Left kidney (tissue), 8 donors: Measurements from ENCODE around the gene FAM53B. TPM values are rescaled to one million over a fixed set of nuclear protein-coding genes. Genes with fewer than 3 reads are reported as not detected.
"Not testable (repeated sequence)": the region's sequence is repeated elsewhere in the genome, so short reads cannot be mapped to it uniquely, and the experiment has no call there.

ENCODE experiments used
- DNase-seq: peaks from one replicate; pipeline ENCODE4 v3.0.0-alpha.2; 2013
- long read RNA-seq, 8 donors: transcript quantifications; one replicate each; lab custom pipeline, GENCODE V29; 2026
- polyA plus RNA-seq: library from polyadenylated mRNA; unstranded; fragments of 120-200 nt; gene quantifications from one replicate; pipeline ENCODE4 v1.2.1, GENCODE V29; 2013; ENCODE audit not compliant: insufficient read length

Gene FAM53B
- 23.4 TPM for polyA plus RNA-seq
- long read RNA-seq, donor 1, full-length matches to known transcripts, result 2 of 27 reads
- long read RNA-seq, donor 1, partial matches to known transcripts, result 19 of 27 reads
- long read RNA-seq, donor 1, other reads (novel, unspliced or antisense), result 6 of 27 reads
- long read RNA-seq, donor 2, full-length matches to known transcripts, result 3 of 9 reads
- long read RNA-seq, donor 2, partial matches to known transcripts, result 6 of 9 reads
- long read RNA-seq, donor 2, other reads (novel, unspliced or antisense), result 0 of 9 reads
- long read RNA-seq, donor 3, full-length matches to known transcripts, result 1 of 1 reads
- long read RNA-seq, donor 3, partial matches to known transcripts, result 0 of 1 reads
- long read RNA-seq, donor 3, other reads (novel, unspliced or antisense), result 0 of 1 reads
- long read RNA-seq, donor 4, result 0 reads
- long read RNA-seq, donor 5, full-length matches to known transcripts, result 5 of 5 reads
- long read RNA-seq, donor 5, partial matches to known transcripts, result 0 of 5 reads
- long read RNA-seq, donor 5, other reads (novel, unspliced or antisense), result 0 of 5 reads
- long read RNA-seq, donor 6, full-length matches to known transcripts, result 2 of 8 reads
- long read RNA-seq, donor 6, partial matches to known transcripts, result 6 of 8 reads
- long read RNA-seq, donor 6, other reads (novel, unspliced or antisense), result 0 of 8 reads
- long read RNA-seq, donor 7, full-length matches to known transcripts, result 6 of 19 reads
- long read RNA-seq, donor 7, partial matches to known transcripts, result 13 of 19 reads
- long read RNA-seq, donor 7, other reads (novel, unspliced or antisense), result 0 of 19 reads
- long read RNA-seq, donor 8, full-length matches to known transcripts, result 1 of 1 reads
- long read RNA-seq, donor 8, partial matches to known transcripts, result 0 of 1 reads
- long read RNA-seq, donor 8, other reads (novel, unspliced or antisense), result 0 of 1 reads

GRCh38 chr10:124744102-124745050 is at the start of gene FAM53B:
TSS of gene FAM53B (minus strand) at chr10:124744378. CDS start at chr10:124706713, 37,665 bp downstream.
- DNase-seq, result peak; percentile 84

GRCh38 chr10:124792998-124793352 is 48.8 kb upstream of the FAM53B start:
- no peak for DNase-seq

DNA sequence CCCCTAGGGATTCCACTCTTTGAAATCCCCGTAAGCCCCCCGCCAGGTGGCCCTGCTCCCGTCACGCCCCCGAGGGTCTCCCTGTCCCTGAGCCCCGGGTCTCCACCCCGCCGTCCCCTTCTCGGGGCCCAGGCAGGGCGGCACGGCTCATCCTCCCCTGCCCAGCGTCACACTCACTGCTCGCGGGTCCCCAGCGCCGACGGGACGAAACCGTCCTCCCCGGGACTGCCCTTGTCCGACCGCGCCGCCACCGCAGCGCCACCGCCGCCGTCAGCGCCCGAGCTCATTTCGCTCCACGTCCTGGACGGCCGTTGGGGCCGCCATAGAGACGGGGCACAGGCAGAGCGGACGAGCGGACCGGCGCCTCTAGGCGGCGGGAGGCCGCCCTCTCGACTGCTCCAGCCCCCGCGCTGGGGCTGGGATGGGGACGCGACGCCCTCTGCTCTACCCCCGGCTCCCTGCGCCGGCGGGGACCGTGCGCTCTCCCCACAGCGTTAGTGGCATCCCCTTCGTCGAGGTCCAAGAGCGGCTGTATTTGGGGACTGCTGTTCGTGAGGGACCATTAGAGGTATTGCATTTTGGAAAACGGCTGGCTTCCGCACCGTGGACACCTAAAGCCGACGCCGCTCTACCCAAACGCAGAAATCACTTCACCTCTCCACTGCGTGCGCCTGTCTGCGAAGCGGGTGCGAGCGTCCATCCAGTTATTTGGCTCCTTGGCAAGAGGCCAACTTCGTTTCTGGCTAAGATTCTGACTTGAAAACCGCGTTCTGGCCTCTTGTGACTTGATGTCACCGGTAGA is 47.6 kb upstream of the FAM53B start, which contains the start of gene EEF1AKMT2:
TSS of gene EEF1AKMT2 (minus strand) at position 341 of the 802 bp plus-strand sequence. CDS start at position 287, 54 bp downstream.
- DNase-seq, result peak; percentile 91

DNA sequence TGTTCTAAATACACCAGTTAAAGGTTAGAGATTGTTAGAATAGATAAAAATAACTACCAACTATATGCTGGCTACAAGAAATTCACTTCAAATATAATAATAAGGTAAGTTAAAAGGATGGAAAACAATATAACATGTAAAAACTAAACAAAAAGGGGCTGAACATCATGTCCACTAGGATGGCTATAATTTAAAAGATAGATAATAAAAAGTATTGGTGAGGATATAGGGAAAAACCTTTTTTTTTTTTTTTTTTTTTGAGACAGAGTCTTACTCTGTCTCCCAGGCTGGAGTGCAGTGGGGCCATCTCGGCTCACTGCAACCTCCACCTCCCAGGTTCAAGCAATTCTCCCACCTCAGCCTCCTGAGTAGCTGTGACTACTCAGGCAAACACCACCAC is 38.7 kb upstream of the FAM53B start:
- not testable (repeated sequence) for DNase-seq

DNA sequence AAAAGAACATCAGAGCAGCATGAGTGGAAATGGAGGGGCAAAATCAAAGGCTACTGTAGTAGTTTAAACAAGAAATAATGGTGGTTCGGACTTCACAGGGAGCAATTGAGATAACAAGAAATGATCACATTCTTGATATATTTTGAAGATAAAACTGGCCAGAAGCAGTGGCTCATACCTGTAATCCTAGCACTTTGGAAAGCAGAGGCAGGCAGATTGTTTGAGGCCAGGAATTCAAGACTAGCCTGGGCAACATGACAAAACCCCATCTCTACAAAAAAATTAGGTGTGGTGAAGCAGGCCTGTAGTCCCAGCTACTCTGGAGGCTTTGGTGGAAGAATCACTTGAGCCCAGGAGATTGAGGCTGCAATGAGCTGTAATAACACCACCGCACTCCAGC is 24.6 kb upstream of the FAM53B start:
- no peak for DNase-seq

GRCh38 chr10:124765256-124765655 is 21.1 kb upstream of the FAM53B start:
- DNase-seq, result no peak

GRCh38 chr10:124763267-124763666 is 19.1 kb upstream of the FAM53B start:
- no peak for DNase-seq

DNA sequence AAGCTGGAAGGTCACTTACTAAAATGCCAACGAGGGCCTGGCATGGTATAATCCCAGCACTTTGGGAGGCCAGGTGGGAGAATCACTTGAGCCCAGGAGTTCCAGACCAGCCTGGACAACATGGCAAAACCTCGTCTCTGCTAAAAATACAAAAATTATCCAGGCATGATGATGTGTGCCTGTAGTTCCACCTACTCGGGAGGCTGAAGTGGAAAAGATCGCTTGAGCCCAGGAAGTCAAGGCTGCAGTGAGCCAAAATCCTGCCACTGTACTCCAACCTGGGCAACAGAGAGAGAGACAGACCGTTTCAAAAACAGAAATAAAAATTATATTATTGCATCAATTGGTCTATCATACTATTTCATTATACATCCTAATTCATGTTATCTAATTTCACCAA is 18.1 kb upstream of the FAM53B start:
- no peak for DNase-seq

GRCh38 chr10:124756156-124756903 is 12.2 kb upstream of the FAM53B start:
- DNase-seq, result no peak

DNA sequence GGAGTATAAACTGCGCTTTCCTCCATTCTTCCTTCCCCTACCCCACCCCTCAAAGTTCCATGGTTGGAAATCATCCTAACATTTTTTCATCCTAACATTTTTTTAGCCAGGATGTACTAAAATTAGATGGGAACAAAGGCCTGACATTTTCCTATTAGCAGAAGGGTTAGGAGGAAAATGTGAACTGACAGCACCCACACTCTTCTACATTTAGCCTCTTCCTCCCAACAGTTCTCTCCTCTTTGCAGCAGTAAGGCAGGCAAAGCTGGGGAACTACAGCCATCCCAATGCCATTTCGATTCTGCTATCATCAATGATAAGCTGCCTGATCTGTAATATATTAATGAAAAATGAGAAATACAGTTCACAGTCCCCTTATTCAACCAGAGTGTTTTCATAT is 11.4 kb upstream of the FAM53B start:
- DNase-seq, result no peak

DNA sequence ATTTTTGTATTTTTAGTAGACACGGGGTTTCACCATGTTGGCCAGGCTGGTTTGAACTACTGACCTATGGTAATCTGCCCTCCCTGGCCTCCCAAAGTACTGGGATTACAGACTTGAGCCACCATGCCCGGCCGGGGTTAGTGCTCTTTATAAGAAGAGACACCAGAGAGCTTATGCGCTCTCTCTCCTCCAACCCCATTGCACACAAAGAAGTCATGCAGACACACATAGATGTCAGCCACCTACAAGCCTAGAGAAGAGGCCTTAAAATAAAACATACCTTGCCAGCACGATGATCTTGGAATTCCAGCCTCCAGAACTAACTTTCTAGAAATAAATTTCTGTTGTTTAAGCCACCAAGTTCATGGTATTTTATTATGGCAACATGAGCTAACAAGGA is 10.0 kb upstream of the FAM53B start:
- DNase-seq, result no peak

- DNase-seq, result no peak
These were observed 4.9 kb upstream of the FAM53B start for GRCh38 chr10:124748953-124749645.

DNA sequence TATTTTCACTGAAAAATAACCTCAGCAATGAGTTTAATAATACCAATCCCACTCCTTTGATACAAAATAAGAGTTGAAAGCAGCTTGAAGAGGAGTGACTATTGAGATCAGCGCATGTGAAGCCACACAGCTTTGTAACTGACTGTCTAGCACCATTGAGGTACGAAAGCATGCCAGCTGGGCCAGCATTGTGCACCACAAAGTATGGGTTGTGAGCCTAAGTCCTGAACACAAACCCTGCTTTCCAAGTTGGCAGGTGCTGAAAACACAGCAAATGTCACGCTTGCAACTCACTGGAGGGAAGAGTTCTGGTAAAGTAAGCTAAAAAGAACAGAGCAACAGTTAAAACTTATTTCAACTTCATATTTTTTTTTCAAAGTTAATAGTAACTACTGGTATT is 4.0 kb upstream of the FAM53B start:
- no peak for DNase-seq

GRCh38 chr10:124747745-124748144 is 3.6 kb upstream of the FAM53B start:
- no peak for DNase-seq

DNA sequence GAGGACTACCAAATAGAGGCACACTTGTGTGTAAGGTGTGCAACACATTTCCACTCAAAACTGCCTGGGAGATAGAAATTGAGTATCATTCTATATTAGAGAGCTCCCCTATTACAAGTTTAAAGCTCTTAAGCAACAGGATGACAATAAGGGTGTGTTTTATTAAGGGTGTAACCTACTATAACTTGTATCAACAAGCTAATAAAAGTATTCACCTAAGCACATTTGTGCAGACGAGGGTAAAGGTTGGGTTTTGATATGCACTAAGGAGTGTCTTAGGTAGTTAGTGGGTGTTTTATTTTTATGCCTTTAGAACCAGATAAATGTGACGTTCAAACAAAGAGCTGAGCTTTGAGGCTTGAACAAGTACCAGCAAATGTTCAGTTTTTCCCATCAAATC is 2.8 kb upstream of the FAM53B start:
- DNase-seq, result no peak

GRCh38 chr10:124746447-124746846 is 2.3 kb upstream of the FAM53B start:
- not testable (repeated sequence) for DNase-seq

DNA sequence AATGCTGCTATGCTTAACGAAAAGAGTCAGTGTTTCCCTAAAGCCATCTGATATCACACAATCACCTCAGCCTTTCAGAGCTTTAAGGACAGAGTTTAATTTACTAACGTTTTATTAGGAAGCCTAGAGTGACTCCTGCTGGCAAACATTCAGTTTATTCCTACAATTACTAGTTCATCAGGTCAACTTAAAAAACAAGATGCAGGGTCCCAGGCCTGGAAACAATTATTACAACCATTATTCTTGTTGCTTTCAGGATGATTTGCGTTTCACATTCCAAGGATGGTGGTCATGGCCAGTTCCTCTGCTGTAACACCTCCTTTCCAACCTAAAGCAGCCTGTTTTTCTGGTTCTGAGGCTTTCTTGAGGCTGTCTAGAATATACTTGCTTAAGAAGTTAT is 1.5 kb upstream of the FAM53B start:
- DNase-seq, result peak; percentile 79

DNA sequence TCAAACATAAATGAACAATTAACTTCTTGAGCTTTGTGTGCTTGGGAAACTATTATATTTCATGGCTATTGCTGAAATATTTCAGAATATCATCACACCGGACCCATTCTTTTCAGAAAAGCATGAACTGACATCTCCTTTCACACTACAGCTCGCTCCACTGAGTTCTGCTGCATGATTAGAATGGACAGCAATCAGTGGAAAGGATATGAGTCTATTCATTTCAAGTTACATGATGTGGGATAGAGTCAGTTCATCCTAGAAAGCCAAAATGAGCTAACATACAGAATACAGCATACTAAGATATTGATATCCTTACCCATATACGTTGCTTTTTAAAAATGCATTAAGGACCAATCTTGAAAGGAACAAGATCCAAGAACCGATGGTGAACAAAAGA is 1.1 kb upstream of the FAM53B start:
- DNase-seq, result no peak
